ENCODE data around the gene BMP10.

BMP10 gene, protein sequence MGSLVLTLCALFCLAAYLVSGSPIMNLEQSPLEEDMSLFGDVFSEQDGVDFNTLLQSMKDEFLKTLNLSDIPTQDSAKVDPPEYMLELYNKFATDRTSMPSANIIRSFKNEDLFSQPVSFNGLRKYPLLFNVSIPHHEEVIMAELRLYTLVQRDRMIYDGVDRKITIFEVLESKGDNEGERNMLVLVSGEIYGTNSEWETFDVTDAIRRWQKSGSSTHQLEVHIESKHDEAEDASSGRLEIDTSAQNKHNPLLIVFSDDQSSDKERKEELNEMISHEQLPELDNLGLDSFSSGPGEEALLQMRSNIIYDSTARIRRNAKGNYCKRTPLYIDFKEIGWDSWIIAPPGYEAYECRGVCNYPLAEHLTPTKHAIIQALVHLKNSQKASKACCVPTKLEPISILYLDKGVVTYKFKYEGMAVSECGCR

DNA sequence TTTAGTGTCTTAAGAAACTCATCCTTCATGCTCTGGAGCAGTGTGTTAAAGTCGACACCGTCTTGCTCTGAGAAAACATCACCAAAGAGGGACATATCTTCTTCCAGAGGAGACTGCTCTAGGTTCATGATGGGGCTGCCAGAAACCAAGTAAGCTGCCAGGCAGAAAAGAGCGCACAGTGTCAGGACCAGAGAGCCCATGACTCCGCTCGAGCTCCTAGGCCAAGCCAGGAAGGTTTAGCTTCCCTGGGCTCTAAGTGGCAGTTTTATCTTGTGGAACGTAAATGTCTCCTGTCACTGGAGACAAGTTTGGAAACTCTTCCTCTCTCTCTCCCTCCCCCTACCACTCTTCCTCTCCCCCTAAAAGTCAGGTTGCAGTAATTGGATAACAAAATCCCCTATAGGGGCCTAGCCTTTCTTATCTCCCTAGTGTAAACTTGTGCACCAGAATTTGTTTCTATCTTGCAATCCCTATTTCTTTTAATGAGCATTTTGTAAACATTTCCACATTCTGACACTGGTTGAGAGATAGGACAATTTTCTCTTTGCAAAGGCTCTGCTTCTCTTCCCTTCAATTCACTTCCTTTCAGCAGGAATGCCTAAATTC, at the start of gene BMP10:
TSS of gene BMP10 (minus strand) at position 239 of the 606 bp plus-strand sequence. CDS start at position 200, 39 bp downstream.
- no peak for DNase-seq (ENCODE audit: low read depth in 1 of 2, low spot score in 1 of 2)

DNA sequence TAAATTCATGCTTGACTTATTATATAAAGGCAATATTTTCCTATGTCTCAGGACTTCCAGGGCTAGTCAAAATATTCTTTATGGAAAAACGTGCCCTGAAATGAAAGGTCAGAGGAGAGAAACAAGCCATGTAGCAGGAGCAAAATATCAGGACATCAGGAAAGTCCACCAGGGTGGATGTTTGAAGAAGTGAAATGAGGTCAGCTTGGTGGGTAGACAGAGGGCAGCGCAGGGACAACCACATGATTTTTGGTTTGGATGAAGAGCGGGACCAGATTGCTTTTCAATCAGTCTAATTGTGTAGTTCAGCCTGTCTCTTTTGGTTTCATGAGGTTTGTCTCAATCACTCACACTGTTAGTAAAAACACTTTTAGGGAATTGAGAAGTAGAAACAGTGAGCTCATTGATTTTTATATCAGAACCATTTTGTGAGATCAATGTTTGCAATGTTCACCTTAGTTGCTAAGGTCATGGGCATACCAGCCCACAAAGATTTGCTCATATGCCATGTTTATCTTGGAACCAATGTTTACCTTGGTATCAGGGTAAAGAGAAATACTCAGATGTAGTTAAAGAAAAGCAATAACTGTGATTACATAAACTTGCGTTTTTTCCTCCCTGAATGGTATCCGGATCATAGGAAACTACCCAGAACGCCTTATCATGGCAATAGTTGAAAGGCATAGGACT, 49.4 kb upstream of the BMP10 start:
- no peak for DNase-seq (ENCODE audit: low read depth in 1 of 2, low spot score in 1 of 2)

DNA sequence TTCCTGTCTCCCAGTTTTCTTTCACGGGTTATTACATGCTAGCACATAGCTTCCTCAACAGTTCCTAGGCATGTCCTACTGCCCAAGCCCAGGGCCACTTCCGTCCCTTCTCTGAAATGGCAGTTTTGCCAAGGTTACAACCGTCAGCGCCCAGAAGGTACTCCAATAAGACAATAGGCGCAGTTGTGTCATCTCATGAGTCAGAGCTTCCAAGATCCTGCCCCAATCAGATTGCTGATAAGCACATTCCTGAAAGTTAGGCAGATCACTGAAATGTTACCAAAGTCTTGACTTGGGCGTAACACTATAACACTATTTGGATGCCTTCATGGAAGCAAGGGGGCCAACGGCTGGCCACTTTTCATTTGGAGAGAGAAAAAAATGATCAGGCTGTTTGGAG, 47.3 kb upstream of the BMP10 start:
- no peak for DNase-seq (ENCODE audit: low read depth in 1 of 2, low spot score in 1 of 2)

GRCh38 chr2:68917034-68917718, 46.0 kb upstream of the BMP10 start:
- DNase-seq (ENCODE audit: low read depth in 1 of 2, low spot score in 1 of 2), result no peak

DNA sequence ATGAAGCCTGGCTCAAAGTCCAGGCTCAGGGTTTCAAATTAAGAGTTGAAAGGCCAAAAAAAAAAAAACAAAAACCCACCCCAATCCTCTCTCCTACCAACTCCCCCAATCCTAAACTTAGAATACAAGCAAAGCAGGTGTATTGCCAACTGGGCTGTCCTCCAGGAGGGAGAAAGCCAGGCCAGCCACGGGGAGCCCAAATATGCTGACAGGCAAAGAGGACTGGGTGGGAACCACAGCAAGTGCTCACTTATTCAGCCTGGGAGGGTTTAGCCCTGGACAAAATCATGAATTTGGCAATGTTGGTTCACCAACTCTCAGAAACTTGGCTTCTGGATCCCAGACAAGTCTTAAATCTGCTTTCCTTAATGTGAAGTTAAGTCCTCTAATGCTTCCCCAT, 45.0 kb upstream of the BMP10 start:
- no peak for DNase-seq (ENCODE audit: low read depth in 1 of 2, low spot score in 1 of 2)

- DNase-seq (ENCODE audit: low read depth in 1 of 2, low spot score in 1 of 2), result no peak
These were observed 44.2 kb upstream of the BMP10 start for GRCh38 chr2:68915393-68915792.

DNA sequence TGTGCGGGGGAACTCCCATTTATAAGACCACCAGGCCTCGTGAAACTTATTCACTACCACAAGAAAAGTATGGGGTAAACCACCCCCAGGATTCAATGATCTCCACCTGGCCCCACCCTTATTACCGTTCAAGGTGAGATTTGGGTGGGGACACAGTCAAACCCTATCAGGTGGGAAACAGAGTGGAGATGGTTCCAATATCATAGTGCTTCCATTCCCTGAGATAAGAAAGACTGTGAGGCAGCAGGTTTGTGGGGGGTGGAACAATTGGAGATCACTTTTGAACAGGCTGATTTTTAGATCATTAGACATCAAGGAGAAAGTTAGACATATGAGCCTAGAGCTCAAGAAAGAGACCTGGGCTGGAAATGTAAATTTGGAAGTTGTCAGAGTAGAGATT, 42.2 kb upstream of the BMP10 start:
- no peak for DNase-seq (ENCODE audit: low read depth in 1 of 2, low spot score in 1 of 2)

DNA sequence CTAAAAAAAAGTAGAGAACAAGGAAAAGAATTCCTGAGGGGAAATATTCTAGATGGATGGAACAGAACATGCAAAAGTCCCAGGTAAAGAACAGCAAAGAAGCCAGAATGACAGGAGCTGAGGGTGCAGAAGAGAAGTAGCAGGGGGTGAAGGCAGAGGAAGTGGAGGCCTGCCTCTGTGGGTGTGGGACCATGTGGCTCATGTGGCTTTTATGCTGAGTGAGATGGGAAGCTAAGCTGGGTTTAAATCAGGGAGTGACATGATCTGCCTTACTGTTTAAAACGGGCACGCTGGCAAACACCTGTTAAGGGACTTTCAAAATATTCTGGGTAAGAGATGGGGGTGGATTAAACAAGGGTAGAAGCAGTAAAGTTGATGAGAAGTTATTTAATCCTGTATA, 41.5 kb upstream of the BMP10 start:
- no peak for DNase-seq (ENCODE audit: low read depth in 1 of 2, low spot score in 1 of 2)

- no peak for DNase-seq (ENCODE audit: low read depth in 1 of 2, low spot score in 1 of 2)
These were observed 40.9 kb upstream of the BMP10 start for GRCh38 chr2:68912111-68912510.

DNA sequence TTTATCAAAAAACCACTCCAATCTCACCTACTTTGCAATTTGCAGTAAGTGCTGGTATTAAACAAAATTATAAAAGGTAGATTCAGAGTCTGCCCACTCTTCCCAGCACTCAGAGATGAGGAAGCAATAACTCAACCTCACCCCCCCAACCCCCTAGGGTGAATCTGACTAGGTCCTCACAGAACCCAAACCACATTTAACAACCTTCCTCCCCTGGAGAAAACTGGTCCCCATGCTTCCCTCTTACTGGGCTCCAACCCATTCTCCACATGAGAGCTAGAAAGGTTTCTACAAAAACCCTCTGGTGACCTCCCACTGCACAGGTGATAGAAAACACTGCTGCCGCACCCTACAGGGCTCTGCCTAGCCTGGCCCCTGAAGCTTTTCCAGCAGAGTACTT, 40.5 kb upstream of the BMP10 start:
- no peak for DNase-seq (ENCODE audit: low read depth in 1 of 2, low spot score in 1 of 2)

GRCh38 chr2:68911246-68911645, 40.0 kb upstream of the BMP10 start:
- no peak for DNase-seq (ENCODE audit: low read depth in 1 of 2, low spot score in 1 of 2)

DNA sequence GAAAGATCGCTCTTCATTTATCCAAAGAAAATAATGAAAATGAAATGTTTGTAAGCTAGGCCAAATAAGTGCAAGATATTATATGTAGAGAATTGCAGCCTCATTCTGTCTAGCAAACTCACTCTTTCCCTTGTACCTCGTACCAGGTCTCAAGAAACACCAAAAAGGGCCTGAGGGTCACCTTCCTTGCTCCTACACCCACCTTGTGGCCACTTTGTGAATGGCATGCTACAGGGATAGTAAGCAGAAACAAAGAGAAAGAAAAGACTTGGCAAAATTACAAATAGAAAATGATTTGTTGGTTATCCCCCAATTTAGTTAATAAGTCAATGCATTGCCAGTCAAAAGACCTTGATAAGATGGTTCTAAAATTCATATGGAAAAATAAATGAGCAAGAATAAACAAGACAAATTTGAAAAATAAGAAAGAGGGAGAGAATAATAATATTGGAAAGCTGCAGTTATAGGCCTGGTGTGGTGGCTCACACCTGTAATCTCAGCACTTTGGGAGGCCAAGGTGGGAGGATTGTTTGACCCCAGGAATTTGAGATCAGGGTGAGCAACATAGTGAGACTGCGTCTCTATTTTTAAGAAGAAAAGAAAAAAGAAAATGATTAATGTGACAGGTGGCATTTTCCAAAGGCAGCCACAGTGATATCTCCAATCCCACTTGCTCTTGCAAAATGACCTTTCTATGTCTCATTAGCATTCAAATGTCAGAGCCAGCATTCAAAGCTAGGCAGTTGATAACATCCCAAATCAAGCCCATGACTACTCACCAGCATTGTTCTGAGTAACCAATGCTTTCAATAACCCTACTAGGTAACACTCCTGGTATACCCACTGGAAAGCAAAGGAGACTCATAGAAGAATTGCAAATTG, 38.8 kb upstream of the BMP10 start:
- DNase-seq (ENCODE audit: low read depth in 1 of 2, low spot score in 1 of 2), result peak; percentile 42 to 50

- peak; percentile 59 to 68 for DNase-seq (ENCODE audit: low read depth in 1 of 2, low spot score in 1 of 2)
These were observed 37.3 kb upstream of the BMP10 start for GRCh38 chr2:68908392-68908970.

GRCh38 chr2:68907920-68908253, 36.7 kb upstream of the BMP10 start:
- DNase-seq (ENCODE audit: low read depth in 1 of 2, low spot score in 1 of 2), result no peak

GRCh38 chr2:68907232-68907919, 36.2 kb upstream of the BMP10 start:
- no peak for DNase-seq (ENCODE audit: low read depth in 1 of 2, low spot score in 1 of 2)

GRCh38 chr2:68906716-68907115, 35.5 kb upstream of the BMP10 start:
- no peak for DNase-seq (ENCODE audit: low read depth in 1 of 2, low spot score in 1 of 2)

- no peak for DNase-seq (ENCODE audit: low read depth in 1 of 2, low spot score in 1 of 2)
These were observed 33.9 kb upstream of the BMP10 start for GRCh38 chr2:68905116-68905515.

DNA sequence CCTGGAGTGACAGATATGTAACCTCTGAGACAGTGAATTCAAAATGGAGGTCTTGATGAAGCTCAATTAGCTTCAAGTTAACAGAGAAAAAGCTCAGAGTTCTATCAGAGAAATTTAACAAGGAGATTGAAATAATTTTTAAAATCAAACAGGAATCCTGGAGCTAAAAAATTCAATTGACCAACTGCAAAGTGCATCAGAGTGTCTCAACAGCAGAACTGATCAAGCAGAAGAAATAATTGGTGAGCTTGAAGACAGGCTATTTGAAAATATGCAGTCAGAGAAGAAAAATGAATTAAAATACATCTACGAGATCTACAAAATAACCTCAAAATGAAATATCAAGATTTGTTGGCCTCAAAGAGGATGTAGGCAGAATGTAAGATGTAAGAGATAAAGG, 30.4 kb upstream of the BMP10 start:
- DNase-seq (ENCODE audit: low read depth in 1 of 2, low spot score in 1 of 2), result no peak

DNA sequence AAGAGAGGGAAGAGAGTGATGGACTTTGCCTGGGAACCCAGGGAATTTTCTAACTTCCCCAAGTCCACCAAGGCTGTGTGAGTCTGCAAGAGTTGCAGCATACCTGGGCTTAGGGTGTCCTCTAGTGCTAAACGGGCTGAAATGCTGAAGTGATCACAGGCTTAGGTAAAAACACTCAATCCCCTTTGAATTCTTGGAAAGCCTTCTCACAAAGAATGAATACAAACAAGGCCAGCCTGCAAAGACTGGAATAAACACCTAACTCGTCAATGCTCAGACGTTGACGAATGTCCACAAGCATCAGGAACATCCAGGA, 30.0 kb upstream of the BMP10 start:
- DNase-seq (ENCODE audit: low read depth in 1 of 2, low spot score in 1 of 2), result no peak
